ENCODE data around the gene RBPJ.

RBPJ gene

DNA sequence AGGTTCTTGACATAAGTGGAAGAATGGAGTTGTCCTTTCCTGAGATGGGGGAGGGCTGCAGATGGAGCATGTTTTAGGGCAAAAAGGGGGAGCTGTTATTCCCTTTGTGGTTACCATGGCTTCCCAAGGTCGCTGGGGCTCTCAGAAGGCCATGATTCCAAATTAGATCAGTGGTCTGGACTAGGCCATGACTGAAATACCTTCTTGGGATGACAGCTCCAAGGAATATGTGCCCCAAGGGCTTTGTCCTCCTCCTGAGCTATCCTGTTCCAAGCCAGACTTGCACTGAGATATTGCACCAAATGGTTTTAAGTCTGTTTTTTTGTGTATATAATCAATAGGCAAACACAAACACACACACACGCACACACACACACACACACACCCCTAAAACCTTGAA lies 3.0 kb upstream of the RBPJ start:
- TF ChIP-seq, protein P1, sequence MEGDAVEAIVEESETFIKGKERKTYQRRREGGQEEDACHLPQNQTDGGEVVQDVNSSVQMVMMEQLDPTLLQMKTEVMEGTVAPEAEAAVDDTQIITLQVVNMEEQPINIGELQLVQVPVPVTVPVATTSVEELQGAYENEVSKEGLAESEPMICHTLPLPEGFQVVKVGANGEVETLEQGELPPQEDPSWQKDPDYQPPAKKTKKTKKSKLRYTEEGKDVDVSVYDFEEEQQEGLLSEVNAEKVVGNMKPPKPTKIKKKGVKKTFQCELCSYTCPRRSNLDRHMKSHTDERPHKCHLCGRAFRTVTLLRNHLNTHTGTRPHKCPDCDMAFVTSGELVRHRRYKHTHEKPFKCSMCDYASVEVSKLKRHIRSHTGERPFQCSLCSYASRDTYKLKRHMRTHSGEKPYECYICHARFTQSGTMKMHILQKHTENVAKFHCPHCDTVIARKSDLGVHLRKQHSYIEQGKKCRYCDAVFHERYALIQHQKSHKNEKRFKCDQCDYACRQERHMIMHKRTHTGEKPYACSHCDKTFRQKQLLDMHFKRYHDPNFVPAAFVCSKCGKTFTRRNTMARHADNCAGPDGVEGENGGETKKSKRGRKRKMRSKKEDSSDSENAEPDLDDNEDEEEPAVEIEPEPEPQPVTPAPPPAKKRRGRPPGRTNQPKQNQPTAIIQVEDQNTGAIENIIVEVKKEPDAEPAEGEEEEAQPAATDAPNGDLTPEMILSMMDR (IDR thresholded peaks at IDR 0.05; ENCODE audit: low read depth, low read length) = no peak
- DNase-seq (ENCODE audit: extremely low read depth, low read depth) = no peak

DNA sequence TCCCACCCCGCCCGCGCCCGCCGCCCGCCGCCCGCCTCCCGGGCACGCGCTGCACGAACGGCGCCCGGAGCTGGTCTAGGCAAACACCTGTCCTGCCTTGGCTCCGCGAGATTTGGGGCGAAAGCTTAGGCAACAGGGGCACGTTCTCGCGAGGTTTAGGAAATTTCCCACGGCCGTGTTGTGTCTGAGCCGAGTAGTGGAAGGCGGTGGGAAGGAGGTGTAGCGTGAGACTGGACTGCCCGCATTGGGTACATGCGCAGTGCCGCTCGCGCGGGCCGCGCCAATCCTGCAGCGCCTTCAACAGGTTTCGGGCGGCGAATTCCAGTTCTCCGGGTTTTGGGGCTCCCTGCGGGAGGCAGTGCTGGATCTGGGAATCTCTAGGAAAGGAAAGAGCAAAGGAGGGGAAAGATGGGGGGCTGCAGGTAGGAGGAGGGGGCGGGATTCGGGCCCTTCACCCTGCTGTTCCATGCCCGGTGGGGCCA lies 1.3 kb upstream of the RBPJ start:
- DNase-seq (ENCODE audit: extremely low read depth, low read depth) = peak; percentile 99
- TF ChIP-seq, protein P1 (IDR thresholded peaks at IDR 0.05; ENCODE audit: low read depth, low read length) = peak; percentile 14

DNA sequence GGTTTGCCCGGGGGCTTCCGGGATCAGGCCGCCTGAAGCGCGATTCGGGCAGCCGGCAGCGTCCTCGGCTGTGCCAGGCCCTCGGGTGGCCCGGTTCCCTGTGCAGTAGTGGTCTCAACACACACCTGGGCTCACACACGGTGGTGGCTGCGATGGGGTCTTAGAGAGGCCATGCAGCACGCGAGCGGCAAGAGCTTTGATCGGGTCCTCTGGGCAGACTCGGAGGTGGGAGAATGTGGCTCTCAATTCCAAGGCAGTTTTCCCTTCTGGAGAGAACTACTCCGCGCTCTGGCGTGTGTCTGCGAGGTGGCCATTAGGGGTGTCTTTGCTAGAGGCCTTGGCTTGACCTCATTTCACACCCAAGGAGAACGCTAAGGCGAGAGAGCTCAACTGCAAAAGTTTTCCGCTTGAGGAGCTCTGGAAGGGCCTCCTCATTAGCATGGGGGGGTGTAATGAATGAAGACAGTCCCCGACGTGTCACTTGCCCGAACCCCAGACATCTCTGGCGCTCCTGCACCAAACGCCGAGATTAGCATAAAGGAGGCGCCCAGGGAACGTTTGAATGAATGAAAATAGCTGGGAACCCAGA lies 771 bp upstream of the RBPJ start:
- TF ChIP-seq, protein P1 (IDR thresholded peaks at IDR 0.05; ENCODE audit: low read depth, low read length) = no peak
- DNase-seq (ENCODE audit: extremely low read depth, low read depth) = no peak

DNA sequence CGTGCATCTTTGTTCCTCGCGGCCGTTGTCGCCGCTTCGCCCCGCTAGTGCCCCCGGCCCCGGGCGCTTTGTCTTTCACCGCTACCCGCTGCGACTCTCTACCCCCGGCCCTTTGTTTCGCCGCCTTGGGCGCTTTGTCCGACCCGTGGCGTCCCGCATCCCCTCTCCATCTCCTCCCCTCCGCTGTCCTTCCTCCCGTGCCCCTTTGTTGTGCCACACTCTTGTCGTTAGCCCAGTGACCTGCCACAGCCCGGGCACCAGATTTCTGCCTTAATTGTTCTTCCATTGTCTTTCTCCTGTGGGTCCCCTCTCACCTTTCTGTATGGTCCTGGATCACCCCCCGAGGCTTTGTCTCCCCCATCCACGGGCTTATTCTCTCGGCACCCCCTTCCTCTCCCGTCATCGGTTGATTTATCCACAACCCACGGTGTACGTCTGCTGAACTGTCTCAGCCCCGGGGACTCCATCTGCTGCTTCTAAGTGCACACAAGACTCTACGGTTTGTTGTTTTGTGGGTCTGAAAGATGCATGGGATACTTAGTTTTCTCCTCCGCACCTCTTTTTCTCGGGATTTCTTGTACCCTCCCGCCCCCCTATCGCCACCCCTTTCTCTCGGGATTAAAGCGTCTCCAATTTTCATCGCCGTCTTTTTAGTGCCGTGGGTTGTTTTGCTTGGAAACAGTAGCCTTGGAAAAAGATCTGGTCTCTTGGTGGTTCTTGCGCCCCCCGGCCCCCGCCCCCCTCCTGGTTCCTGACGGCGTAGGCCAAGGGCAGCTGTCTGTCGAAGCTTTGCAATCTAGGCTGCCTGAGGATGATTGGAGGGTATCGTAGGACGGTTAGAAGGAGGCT lies 783 bp downstream of the RBPJ start:
- DNase-seq (ENCODE audit: extremely low read depth, low read depth) = no peak
- TF ChIP-seq, protein P1 (IDR thresholded peaks at IDR 0.05; ENCODE audit: low read depth, low read length) = no peak

DNA sequence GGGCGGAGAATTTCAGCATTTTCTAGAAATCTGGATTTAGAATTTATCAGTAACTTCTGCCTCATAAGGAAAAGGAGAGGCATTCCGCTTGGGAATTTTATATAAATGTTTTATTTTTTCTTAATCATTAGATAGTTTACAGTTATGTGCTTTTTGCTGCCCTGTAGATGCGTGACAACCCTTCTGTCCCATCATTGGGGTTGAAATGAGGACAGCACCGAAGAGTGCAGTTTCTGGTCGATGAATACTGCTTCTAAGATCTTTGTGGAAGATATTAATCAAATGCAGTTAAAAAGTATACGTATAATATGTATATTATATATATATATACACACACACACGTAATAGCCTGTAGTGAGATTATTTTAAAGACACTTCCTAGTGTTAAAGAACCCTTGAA lies 1.5 kb downstream of the RBPJ start:
- no peak for DNase-seq (ENCODE audit: extremely low read depth, low read depth)
- TF ChIP-seq, protein P1 (IDR thresholded peaks at IDR 0.05; ENCODE audit: low read depth, low read length) = no peak

DNA sequence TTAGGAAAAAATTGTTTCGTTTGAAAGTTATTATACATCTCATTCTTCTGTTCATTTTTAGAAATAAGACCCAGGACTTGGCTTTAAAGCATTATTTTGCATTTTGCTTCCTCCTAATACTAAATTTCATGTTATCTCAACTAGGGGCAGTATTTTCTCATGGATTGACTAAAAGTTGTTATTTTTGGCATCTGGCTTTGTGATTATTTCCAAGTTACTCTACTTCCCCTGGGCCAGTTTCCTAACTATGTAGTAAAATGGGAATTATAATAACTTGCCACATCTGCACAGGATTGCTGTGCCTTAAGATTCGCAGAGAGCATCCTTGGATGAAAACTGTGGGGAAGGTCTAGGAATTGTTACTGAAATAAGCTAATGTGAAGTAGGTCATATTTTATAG lies 3.0 kb downstream of the RBPJ start:
- TF ChIP-seq, protein P1 (IDR thresholded peaks at IDR 0.05; ENCODE audit: low read depth, low read length) = peak; percentile 18
- DNase-seq (ENCODE audit: extremely low read depth, low read depth) = no peak

DNA sequence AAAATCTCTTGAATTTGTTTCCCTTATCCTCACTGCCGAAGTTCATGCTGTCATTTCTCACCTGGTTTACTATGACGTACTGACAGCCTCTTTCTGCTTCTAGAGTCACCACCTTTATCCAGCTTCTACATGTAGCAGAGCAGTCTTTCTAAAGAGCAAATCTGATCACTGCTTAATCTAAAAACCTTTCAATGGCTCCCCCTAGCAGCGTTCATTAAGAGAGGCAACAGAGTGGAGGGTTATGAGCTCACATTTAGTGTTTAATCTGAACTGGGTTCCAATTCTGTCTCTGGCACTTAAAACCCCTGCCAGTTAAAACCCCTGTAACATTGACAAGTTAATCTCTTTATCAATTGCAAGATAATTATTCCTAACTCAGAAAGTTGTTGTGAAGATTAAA lies 4.4 kb downstream of the RBPJ start:
- TF ChIP-seq, protein P1 (IDR thresholded peaks at IDR 0.05; ENCODE audit: low read depth, low read length) = peak; percentile 47
- no peak for DNase-seq (ENCODE audit: extremely low read depth, low read depth)

Data from AG09319 (cell line).